ENCODE results near the gene COQ3. TPM values are rescaled to one million over a fixed set of nuclear protein-coding genes. Genes with fewer than 3 reads are reported as not detected.

COQ3 gene, protein sequence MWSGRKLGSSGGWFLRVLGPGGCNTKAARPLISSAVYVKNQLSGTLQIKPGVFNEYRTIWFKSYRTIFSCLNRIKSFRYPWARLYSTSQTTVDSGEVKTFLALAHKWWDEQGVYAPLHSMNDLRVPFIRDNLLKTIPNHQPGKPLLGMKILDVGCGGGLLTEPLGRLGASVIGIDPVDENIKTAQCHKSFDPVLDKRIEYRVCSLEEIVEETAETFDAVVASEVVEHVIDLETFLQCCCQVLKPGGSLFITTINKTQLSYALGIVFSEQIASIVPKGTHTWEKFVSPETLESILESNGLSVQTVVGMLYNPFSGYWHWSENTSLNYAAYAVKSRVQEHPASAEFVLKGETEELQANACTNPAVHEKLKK
- 9.0 and 10.4 TPM in 2 replicates for total RNA-seq (2014; rRNA removed; shearing (Covaris generic))

DNA sequence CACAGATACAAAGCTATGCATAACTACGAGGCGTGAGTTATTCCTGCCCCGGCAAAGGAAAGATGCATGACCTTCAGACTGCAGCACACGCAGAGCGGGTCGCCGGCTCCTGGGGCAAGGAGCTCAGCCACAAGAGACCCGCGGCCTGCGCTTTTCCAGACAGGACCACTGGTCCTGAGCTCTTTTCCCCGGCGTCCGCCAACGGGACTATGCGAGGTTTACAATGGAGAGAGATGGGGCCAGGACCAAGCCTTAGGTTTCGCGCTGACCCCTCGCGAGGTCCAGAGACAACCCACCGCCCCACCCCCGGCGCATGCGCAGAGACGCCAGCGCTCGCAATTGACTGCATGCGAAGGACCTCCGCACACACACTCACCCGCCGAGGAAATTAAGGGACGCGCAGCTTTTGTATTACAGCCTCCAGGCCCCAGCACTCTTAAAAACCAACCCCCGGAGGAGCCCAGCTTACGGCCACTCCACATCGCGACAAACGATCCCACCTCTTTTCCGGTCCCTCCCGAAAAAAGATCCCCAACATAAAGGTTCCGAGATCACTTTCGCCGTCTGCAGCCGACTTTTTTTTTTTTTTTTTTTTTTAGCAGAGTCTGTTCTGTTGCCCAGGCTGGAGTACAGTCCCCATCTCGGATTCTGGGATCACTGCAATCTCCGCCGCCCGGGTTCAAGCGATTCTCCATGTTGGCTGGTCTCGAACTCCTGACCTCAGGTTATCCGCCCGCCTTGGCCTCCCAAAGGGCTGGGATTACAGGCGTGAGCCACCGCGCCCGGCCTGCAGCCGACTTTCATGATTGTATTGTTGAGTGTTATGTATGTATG is at the start of gene COQ3:
COQ3 (minus strand) TSS at position 498 of the 834 bp plus-strand sequence; CDS start at position 482, 16 bp downstream.

DNA sequence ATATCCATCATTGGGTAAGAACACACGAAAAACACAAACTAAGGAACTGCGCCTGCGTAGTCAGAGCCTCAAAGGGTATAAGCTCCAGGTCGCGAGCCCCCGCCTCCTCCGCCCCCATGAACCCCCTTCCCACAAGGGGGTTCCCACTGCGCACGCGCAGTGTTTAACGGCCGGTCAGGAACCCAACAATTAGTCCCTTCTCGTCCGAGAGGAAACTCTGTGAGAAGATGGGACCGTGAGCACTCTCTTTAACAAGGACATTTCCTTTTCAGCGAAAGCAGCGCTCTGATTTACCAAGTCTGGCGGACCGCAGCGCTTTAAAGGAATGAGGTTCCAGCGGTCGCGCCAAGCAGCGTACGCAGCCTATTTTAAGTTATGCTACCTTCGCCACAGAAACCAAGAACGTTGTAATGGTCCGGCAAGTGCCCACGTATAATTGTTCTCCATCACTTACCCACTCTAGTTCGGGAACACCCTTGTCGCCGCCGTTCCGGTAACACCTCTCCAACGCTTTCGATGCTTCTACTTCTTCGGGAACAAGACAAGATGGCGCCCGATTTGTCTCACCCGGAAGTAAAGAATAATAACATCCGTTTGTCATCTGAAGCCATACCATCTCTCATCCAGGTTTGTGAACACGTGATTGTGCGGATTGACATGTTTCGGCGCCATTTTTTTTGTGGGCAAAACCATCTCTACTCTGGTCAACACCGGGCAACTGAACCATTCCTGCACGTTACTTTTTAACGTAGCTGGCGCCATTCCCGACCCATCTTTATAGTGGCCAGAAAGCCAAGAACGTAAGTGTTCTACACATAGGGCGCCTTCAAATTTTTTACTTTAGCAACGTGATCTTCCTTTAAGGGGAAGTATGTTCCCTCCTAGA is 31.0 kb upstream of the COQ3 start, which contains the start of gene PNISR:
PNISR (minus strand) TSS at position 548 of the 886 bp plus-strand sequence. CDS start 10,649 bp downstream, outside the sequence.

DNA sequence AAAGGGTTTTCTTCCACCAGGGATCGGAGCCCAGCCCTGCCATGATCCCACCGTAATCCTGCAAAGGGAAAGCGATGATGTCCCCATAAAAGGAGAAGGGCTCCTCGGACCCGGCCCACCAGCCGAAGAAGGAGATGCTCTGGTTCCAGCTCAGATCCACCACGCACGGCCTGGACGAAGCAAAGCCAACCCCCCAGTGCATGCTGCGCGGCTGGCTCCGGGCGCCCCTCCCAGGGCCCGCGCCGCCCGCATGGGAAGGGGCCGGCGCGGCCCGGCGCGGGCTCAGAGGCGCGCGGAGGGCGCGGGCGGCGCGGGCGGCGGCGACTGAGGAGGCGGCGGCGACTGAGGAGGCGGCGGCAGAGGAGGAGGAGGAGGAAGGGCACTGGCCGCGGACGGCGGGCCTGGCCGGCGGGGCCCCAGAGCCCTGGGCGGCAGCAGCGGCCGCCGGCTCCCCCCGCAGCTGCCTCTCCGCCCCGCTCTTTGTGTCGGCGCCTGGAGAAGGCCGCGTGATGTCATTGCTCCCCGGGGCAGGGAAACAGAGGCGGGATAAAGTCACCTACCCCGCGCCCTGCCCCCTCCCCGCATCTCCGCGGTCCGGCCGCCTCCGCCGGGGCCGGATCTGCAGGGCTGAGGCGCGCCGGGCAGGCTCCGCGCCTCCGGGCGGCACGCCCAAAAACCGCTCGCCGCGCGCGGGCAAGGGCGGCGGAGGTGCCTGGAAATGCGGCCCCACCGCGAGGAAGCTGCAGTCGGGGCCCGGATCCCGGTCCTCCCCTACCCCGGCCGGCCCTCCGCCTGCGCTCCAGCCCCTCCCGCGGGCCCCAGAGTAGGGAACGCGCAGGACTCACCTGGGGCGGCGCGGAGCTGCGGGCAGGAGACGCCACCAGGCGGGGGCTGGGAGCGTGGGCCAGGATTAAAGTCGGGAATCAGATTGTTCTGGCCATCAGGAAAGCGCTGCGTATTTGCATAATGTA is 44.5 kb downstream of the COQ3 start, which contains the start of gene FAXC:
FAXC (minus strand) TSS at position 504 of the 971 bp plus-strand sequence; CDS start at position 202, 302 bp downstream.

Other genes with a start within 250 kb of the COQ3 start
- 2.8 and 5.2 TPM in 2 replicates for gene FAXC, start 44.5 kb downstream of the COQ3 start, total RNA-seq (2014; rRNA removed; shearing (Covaris generic))
- gene PNISR, start 31.1 kb upstream of the COQ3 start, total RNA-seq (2014; rRNA removed; shearing (Covaris generic)), result 61.7 and 68.5 TPM in 2 replicates
- 11.0 and 11.3 TPM in 2 replicates for gene USP45, start 121.2 kb upstream of the COQ3 start, total RNA-seq (2014; rRNA removed; shearing (Covaris generic))
- 42.2 and 55.8 TPM in 2 replicates for gene CCNC, start 174.5 kb upstream of the COQ3 start, total RNA-seq (2014; rRNA removed; shearing (Covaris generic))
- 0.45 and 1.4 TPM in 2 replicates for gene PRDM13, start 212.6 kb upstream of the COQ3 start, total RNA-seq (2014; rRNA removed; shearing (Covaris generic))

Data from A375 (cell line).